UCSD-AML1 (cell line): ENCODE data around the gene MAGEA3.
"Not testable (repeated sequence)": the region's sequence is repeated elsewhere in the genome, so short reads cannot be mapped to it uniquely, and the experiment has no call there.

Experiments used
- DNase-seq: peaks from one replicate; lab custom pipeline; 2025; ENCODE audit not compliant: unreplicated experiment; lab: John Stamatoyannopoulos, UW

MAGEA3 gene

DNA sequence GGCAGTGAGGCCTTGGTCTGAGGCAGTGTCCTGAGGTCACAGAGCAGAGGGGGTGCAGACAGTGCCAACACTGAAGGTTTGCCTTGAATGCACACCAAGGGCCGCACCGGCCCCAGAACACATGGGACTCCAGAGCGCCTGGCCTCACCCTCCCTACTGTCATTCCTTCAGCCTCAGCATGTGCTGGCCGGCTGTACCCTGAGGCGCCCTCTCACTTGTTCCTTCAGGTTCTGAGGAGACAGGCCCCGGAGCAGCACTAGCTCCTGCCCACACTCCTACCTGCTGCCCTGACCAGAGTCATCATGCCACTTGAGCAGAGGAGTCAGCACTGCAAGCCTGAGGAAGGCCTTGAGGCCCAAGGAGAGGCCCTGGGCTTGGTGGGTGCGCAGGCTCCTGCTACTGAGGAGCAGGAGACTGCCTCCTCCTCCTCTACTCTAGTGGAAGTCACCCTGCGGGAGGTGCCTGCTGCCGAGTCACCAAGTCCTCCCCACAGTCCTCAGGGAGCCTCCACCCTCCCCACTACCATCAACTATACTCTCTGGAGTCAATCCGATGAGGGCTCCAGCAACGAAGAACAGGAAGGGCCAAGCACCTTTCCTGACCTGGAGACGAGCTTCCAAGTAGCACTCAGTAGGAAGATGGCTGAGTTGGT lies 37.4 kb downstream of the MAGEA3 start:
- DNase-seq, result no peak

DNA sequence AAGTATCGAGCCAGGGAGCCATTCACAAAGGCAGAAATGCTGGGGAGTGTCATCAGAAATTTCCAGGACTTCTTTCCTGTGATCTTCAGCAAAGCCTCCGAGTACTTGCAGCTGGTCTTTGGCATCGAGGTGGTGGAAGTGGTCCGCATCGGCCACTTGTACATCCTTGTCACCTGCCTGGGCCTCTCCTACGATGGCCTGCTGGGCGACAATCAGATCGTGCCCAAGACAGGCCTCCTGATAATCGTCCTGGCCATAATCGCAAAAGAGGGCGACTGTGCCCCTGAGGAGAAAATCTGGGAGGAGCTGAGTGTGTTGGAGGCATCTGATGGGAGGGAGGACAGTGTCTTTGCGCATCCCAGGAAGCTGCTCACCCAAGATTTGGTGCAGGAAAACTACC lies 37.9 kb downstream of the MAGEA3 start:
- DNase-seq, result not testable (repeated sequence)

DNA sequence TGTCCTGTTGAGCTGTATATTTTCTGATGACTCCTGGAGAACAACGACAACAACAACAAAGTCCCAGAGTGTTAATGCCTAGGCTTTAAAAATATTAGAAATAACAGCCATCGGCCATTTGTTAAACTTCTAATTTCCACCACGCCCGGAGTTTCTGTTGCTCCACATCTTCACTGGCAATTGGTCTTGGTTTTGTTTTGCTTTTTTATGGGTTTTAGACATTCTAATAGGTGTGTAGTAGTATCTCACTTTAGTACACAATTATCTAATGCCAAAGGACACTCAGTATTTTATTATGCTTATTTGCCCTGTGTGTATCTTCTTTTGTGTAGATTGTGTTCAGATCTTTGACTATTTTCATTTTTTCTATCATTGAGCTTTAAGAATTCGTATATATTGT lies 40.0 kb downstream of the MAGEA3 start:
- DNase-seq, result no peak
